CD4-positive, alpha-beta T cell treated with Interleukin-15 for 1 hour (primary cell): ENCODE data around the gene SPATA25.

Source experiments
- DNase-seq: peaks from one replicate; pipeline ENCODE4 v3.0.0-alpha.2; 2020

The SPATA25 gene

GRCh38 chr20:45863543-45864470 is 23.6 kb downstream of the SPATA25 start:
- DNase-seq: no peak

- DNase-seq: no peak
Measured at GRCh38 chr20:45861221-45862075, 26.0 kb downstream of the SPATA25 start.

- DNase-seq: no peak
Measured at GRCh38 chr20:45860560-45861220, 26.7 kb downstream of the SPATA25 start.

- DNase-seq: no peak
Measured at GRCh38 chr20:45859916-45860315, 27.5 kb downstream of the SPATA25 start.

GRCh38 chr20:45857882-45858216 is 29.6 kb downstream of the SPATA25 start:
- DNase-seq: no peak

GRCh38 chr20:45857114-45857881 is 30.1 kb downstream of the SPATA25 start, which contains the start of the genes ACOT8 and ZSWIM3:
Gene ACOT8 (minus strand): TSS chr20:45857392. CDS start chr20:45857315, 77 bp downstream.
Gene ZSWIM3 (plus strand): TSS chr20:45857614. CDS start chr20:45857826, 212 bp downstream.
- DNase-seq: peak; percentile 98

GRCh38 chr20:45853484-45853883 is 33.9 kb downstream of the SPATA25 start:
- DNase-seq: no peak

- DNase-seq: no peak
Measured at GRCh38 chr20:45852326-45852725, 35.1 kb downstream of the SPATA25 start.

- DNase-seq: no peak
Measured at GRCh38 chr20:45851501-45851900, 35.9 kb downstream of the SPATA25 start.

GRCh38 chr20:45850926-45851325 is 36.5 kb downstream of the SPATA25 start:
- no peak for DNase-seq

GRCh38 chr20:45850238-45850637 is 37.2 kb downstream of the SPATA25 start:
- no peak for DNase-seq

GRCh38 chr20:45848969-45849582 is 38.3 kb downstream of the SPATA25 start:
- no peak for DNase-seq

GRCh38 chr20:45848421-45848820 is 39.0 kb downstream of the SPATA25 start:
- DNase-seq: no peak

GRCh38 chr20:45845452-45845851 is 42.0 kb downstream of the SPATA25 start:
- no peak for DNase-seq

GRCh38 chr20:45843506-45843905 is 43.9 kb downstream of the SPATA25 start:
- no peak for DNase-seq

GRCh38 chr20:45842169-45842812 is 45.1 kb downstream of the SPATA25 start:
- no peak for DNase-seq

- DNase-seq: no peak
Measured at GRCh38 chr20:45841407-45842129, 45.9 kb downstream of the SPATA25 start.

GRCh38 chr20:45840700-45841198 is 46.7 kb downstream of the SPATA25 start:
- DNase-seq: no peak

GRCh38 chr20:45836841-45837240 is 50.6 kb downstream of the SPATA25 start:
- no peak for DNase-seq
